SK-N-SH (cell line): ENCODE measurements around the gene OSBPL8.

Experiments
- CHD2 ChIP-seq: fragments of 150-350 bp; IDR thresholded peaks from 2 replicates; pipeline ENCODE4 v1.6.1; 2018; ENCODE audit warnings: low read length; ENCODE audit not compliant: partially characterized antibody
- CTCF ChIP-seq: fragments of 200-600 bp; sonication (generic); IDR thresholded peaks from 2 replicates; pipeline ENCODE4 v1.6.1; 2017; ENCODE audit warnings: antibody characterized with exemption, mild to moderate bottlenecking, moderate library complexity
- MAX ChIP-seq: IDR thresholded peaks from 2 replicates; pipeline ENCODE4 v1.4.0; 2012; ENCODE audit warnings: low read depth
- POLR2AphosphoS5 ChIP-seq: IDR thresholded peaks from 2 replicates; pipeline ENCODE4 v1.6.1; 2012; ENCODE audit warnings: low read depth, low read length
- RCOR1 ChIP-seq: fragments of 150-350 bp; IDR thresholded peaks from 2 replicates; pipeline ENCODE4 v1.6.1; 2017; ENCODE audit warnings: antibody characterized with exemption, low read length
- REST ChIP-seq: IDR thresholded peaks from 2 replicates; pipeline ENCODE4 v1.6.1; 2012; ENCODE audit warnings: mild to moderate bottlenecking, low read depth, low read length, moderate library complexity
- SMC3 ChIP-seq: IDR thresholded peaks from 2 replicates; pipeline ENCODE4 v1.6.1; 2012; ENCODE audit warnings: low read depth, low read length, improper control_type of control experiment
- TAF1 ChIP-seq: IDR thresholded peaks from 2 replicates; pipeline ENCODE4 v1.6.1; 2012; ENCODE audit warnings: low read depth, mild to moderate bottlenecking, low read length, moderate library complexity, borderline replicate concordance
- USF1 ChIP-seq: IDR thresholded peaks from 2 replicates; pipeline ENCODE4 v1.4.0; 2012; ENCODE audit warnings: low read depth, borderline replicate concordance

GRCh38 chr12:76375470-76375869 is 184.1 kb downstream of the OSBPL8 start:
- no peak for TF ChIP-seq MAX
- no peak for TF ChIP-seq RCOR1
- TF ChIP-seq CTCF = no peak
- TF ChIP-seq SMC3 = no peak
- no peak for TF ChIP-seq POLR2AphosphoS5
- TF ChIP-seq REST = no peak
- no peak for TF ChIP-seq USF1
- no peak for TF ChIP-seq CHD2
- no peak for TF ChIP-seq TAF1
